Neutrophil (primary cell): ENCODE data around the gene CALML4.

ENCODE experiments used
- H3K27ac ChIP-seq: fragments of 200-600 bp; sonication (generic); 2 replicates; pipeline ENCODE4 v1.5.1; 2016; ENCODE audit warnings: mild to moderate bottlenecking, moderate library complexity
- H3K27me3 ChIP-seq: fragments of 200-600 bp; sonication (generic); 2 replicates; pipeline ENCODE4 v1.6.0; 2016; ENCODE audit warnings: mild to moderate bottlenecking
- H3K36me3 ChIP-seq: fragments of 200-600 bp; sonication (generic); 2 replicates; pipeline ENCODE4 v1.5.1; 2017
- H3K4me1 ChIP-seq, 2 experiments: fragments of 200-600 bp in 1 of 2; sonication (generic) in 1 of 2; 1 replicate in 1 of 2; 2 replicates in 1 of 2; pipeline versions ENCODE4 v1.5.1 to v1.6.1; 2013 to 2016; ENCODE audit warnings: low read depth in 1 of 2, low read length in 1 of 2, mild to moderate bottlenecking in 1 of 2, moderate library complexity in 1 of 2; ENCODE audit not compliant: control insufficient read depth in 1 of 2, insufficient read depth in 1 of 2
- H3K4me3 ChIP-seq, 2 experiments: fragments of 200-600 bp in 1 of 2; sonication (generic) in 1 of 2; 1 replicate in 1 of 2; 2 replicates in 1 of 2; pipeline ENCODE4 v1.5.1; 2013 to 2016; ENCODE audit warnings: low read depth in 1 of 2, low read length in 1 of 2, mild to moderate bottlenecking in 1 of 2, moderate library complexity in 1 of 2
- H3K9me3 ChIP-seq: fragments of 200-600 bp; sonication (generic); 2 replicates; pipeline ENCODE4 v1.5.1; 2016
- TF ChIP-seq, protein P1 (sequence below): fragments of 200-600 bp; sonication (generic); IDR thresholded peaks from 2 replicates; pipeline ENCODE4 v1.5.1; 2016; ENCODE audit warnings: antibody characterized with exemption

Gene CALML4

DNA sequence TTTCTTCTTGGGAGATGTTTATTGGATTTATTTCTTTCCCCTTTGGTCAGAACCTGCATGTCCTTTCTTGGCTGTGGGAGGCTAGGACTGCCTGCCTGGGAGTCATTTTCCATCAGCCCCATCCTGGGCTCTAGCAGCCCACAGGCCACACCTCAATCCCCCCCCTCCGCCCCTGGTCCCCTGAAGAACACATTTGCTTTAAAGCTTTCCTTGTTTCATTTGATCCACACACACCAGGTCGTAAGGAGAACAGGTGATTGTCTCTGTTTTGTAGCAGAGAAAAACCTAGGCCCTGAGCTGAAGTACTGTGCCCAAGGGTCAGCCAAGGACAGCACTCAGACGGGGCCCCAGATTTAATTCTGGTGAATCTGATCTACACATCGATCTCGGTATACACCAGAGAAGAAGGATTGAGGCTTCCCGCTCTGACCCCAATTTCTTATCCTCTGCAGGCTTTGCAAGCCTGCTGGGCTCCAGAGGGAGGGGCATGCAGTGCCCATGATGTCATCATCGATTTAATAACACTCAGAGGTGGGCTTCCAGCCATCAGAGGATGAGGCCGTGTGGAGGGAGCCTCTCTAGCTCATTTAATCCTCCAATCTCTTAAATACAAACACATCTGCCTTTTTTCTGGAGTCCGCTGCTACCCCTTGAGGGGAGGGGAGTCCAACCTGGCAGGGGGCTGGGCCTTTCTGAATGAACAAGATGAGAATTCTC, 26.1 kb upstream of the CALML4 start:
- Histone ChIP-seq H3K4me1 (peaks cover 20 to 42% of the 10 kb centered on the region in 2 experiments), H3K9me3 (no peaks in the 10 kb centered on the region), H3K4me3 (no peak overlapping the region), H3K27me3 (no peaks in the 10 kb centered on the region), H3K27ac (no peak overlapping the region), H3K36me3 (no peaks in the 10 kb centered on the region)
- TF ChIP-seq, protein P1, sequence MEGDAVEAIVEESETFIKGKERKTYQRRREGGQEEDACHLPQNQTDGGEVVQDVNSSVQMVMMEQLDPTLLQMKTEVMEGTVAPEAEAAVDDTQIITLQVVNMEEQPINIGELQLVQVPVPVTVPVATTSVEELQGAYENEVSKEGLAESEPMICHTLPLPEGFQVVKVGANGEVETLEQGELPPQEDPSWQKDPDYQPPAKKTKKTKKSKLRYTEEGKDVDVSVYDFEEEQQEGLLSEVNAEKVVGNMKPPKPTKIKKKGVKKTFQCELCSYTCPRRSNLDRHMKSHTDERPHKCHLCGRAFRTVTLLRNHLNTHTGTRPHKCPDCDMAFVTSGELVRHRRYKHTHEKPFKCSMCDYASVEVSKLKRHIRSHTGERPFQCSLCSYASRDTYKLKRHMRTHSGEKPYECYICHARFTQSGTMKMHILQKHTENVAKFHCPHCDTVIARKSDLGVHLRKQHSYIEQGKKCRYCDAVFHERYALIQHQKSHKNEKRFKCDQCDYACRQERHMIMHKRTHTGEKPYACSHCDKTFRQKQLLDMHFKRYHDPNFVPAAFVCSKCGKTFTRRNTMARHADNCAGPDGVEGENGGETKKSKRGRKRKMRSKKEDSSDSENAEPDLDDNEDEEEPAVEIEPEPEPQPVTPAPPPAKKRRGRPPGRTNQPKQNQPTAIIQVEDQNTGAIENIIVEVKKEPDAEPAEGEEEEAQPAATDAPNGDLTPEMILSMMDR = no peak

DNA sequence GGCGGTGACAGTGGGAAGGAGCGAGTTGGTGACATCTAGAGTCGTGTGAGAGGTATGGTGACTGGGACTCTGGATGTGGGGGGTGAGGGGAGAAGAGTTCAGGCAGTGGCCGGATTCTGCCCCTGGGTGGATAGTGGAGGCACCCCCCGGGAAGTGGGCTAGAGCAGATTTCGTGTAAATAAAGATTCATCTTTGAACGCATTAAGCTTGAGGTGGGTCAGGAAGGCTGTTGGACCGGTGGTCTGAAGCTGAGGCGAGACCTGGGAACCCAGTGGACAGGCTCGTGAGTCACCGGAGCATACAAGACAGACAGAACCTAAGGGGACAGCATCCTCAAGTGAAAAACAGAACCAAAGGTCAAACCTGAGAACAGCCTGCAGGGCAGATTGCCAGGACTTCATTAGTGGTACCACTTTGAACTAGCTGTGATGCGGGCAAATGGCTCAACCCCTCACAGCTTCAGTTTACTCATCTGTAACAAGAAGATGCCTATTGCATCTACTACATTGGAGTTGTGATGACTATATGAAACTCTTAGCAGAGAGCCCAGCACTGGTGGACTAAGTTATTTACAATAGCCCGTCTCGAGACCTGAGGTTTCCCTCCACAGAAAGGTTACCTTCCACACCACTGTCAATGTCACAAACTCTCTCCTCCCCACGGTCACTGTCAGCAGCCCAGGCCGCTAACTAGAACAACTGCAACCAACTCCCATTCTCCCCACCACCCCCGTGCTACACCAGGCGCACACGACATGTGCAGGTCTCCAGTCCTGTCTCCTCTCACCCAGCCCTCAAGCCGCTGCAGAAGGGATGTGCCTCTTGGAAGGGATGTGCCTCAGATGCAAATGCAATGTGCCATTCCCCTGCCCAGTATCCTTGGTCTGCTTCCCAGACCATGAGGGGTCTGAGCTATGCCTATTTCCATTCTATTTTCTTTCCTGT, 25.3 kb upstream of the CALML4 start:
- H3K27ac ChIP-seq = peak overlapping the region; percentile 81
- TF ChIP-seq, protein P1 = no peak
- H3K9me3 ChIP-seq = no peaks in the 10 kb centered on the region
- peaks cover 20 to 42% of the 10 kb centered on the region in 2 experiments for H3K4me1 ChIP-seq
- H3K27me3 ChIP-seq = no peaks in the 10 kb centered on the region
- H3K36me3 ChIP-seq = no peaks in the 10 kb centered on the region
- H3K4me3 ChIP-seq = peak overlapping the region; percentile 79 to 91

DNA sequence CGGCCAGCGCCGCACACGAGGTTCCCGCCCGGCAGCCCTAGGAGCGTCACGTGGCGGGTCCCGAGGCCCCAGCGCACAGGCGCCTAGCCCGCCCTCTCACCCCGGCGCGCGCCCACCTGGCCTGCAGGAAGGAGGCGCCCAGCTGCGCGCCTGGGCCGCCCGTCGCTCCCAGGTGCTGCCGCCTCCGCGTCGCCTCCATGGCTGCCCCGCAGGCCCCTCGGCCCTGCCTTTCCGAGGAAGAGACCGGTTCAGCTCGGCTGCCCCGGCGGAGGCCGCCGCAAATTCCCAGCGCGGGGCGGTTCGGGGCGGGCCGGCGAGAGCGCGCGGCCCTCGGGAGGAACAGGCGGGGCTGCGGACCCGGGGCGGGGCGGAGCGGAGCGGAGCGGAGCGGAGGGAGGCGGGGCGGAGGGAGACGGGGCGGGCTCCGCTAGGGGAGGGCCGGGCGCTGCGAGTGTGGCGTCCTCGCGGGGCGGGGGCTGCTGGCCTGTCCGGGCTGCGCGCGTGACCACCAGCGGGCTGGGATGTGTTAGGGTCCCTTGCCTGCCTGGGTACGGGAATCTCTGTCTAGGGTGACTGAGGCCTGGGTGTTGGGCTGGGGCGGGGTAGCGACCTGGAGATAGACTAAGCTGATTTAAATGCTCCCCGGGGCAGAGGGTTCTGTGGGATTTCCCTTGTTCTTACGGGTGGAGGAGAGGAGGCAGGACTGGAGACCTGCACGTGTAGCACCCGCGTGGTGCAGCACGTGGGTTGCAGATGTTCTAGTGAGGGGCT, 24.4 kb upstream of the CALML4 start, which contains the start of gene CLN6:
CLN6 (minus strand) TSS at position 343 of the 771 bp plus-strand sequence; CDS start at position 199, 144 bp downstream.
- TF ChIP-seq, protein P1 = peak; percentile 60
- H3K27me3 ChIP-seq = no peaks in the 10 kb centered on the region
- peak within 1 kb of the TSS; percentile 81 for H3K27ac ChIP-seq
- peak within 1 kb of the TSS; percentile 79 to 91 for H3K4me3 ChIP-seq
- H3K9me3 ChIP-seq = no peaks in the 10 kb centered on the region
- peaks cover 20 to 42% of the 10 kb centered on the region in 2 experiments for H3K4me1 ChIP-seq
- H3K36me3 ChIP-seq = no peaks in the 10 kb centered on the region

DNA sequence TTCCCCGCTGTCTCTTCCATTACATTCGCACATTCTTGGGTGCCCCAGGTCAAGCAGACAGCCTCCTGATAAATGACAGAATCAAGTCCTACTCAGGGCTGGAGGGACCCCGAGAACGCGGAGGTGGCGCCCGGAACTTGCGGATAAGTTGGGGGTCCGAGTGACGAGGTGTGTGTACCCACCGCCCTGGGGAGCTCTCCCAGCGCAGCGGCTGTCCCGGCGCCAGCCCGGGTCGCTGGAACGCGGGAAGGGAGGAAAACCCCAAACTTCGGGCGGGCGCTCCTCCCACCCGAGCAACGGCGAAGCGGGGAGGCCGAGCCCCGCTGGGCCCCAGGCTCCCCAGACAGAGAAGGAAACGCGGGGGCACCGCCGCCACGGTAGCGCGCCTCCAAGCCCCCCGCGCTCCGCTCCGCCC, 23.8 kb upstream of the CALML4 start:
- Histone ChIP-seq H3K4me1 (peaks cover 20 to 41% of the 10 kb centered on the region in 2 experiments), H3K27ac (peak overlapping the region; percentile 81), H3K4me3 (peak overlapping the region; percentile 79 to 91), H3K27me3 (no peaks in the 10 kb centered on the region), H3K36me3 (no peaks in the 10 kb centered on the region), H3K9me3 (no peaks in the 10 kb centered on the region)
- TF ChIP-seq, protein P1 = no peak
